G401 (cell line): ENCODE data around the gene GCNA. TPM values are rescaled to one million over a fixed set of nuclear protein-coding genes. Genes with fewer than 3 reads are reported as not detected.

ENCODE experiments used
- total RNA-seq: library from RNA; depleted of rRNA; stranded (reverse); fragments of >200 nt; shearing (Covaris generic); gene quantifications from 2 replicates; pipeline ENCODE4 v1.2.3, GENCODE V29; 2014; rRNA removed

Gene GCNA
- total RNA-seq, 1 experiment from 2014 or later = 1.0 TPM

Other genes with a start within 250 kb of the GCNA start
- gene TAF1, start 212.1 kb upstream of the GCNA start, total RNA-seq = 22.5 and 29.1 TPM in 2 replicates
- 38.2 and 52.8 TPM in 2 replicates for gene OGT, start 45.3 kb upstream of the GCNA start, total RNA-seq
- not detected in 2 replicates for gene CXCR3, start 40.1 kb downstream of the GCNA start, total RNA-seq
- not detected in 2 replicates for gene CXorf49, start 139.8 kb downstream of the GCNA start, total RNA-seq
- gene CXorf49B, start 184.9 kb downstream of the GCNA start, total RNA-seq = not detected in 2 replicates